ENCODE results near the gene SRPK1.
A peak's percentile ranks its signal among the peaks of the same experiment; 100 is the strongest.

Gene SRPK1

GRCh38 chr6:35809809-35810208, 111.1 kb downstream of the SRPK1 start:
- H3K27ac ChIP-seq: no peak overlapping the region
- H3K27me3 ChIP-seq: peaks cover 8% of the 10 kb centered on the region
- peaks cover 20 to 24% of the 10 kb centered on the region in 2 experiments for H3K4me1 ChIP-seq (ENCODE audit: control insufficient read depth in 1 of 2, insufficient read depth in 1 of 2, low read depth in 1 of 2, low read length in 1 of 2)
- no peaks in the 10 kb centered on the region for H3K36me3 ChIP-seq
- no peaks in the 10 kb centered on the region for H3K9me3 ChIP-seq
- no peak for TF ChIP-seq CTCF (IDR thresholded peaks at IDR 0.05)
- H3K4me3 ChIP-seq (ENCODE audit: low read depth in 1 of 2, low read length in 1 of 2): no peak overlapping the region

GRCh38 chr6:35808688-35809087, 112.2 kb downstream of the SRPK1 start:
- H3K9me3 ChIP-seq: no peaks in the 10 kb centered on the region
- TF ChIP-seq CTCF (IDR thresholded peaks at IDR 0.05): no peak

GRCh38 chr6:35804996-35805736, 115.7 kb downstream of the SRPK1 start, which contains the start of gene LHFPL5:
Gene LHFPL5, plus strand, starts transcription at chr6:35805352. Its CDS starts 319 bp downstream, at chr6:35805671.
- Histone ChIP-seq H3K9me3 (no peaks in the 10 kb centered on the region), H3K4me3 (ENCODE audit: low read depth in 1 of 2, low read length in 1 of 2) (peak within 1 kb of the TSS in 1 of 2 experiments; percentile 22), H3K27ac (no peak within 1 kb of the TSS), H3K27me3 (peaks cover 8% of the 10 kb centered on the region), H3K36me3 (no peaks in the 10 kb centered on the region), H3K4me1 (ENCODE audit: control insufficient read depth in 1 of 2, insufficient read depth in 1 of 2, low read depth in 1 of 2, low read length in 1 of 2) (peaks cover 4 to 10% of the 10 kb centered on the region in 2 experiments)
- no peak for TF ChIP-seq CTCF (IDR thresholded peaks at IDR 0.05)

More at GRCh38 chr6:35808688-35809087, 112.2 kb downstream of the SRPK1 start:
- Histone ChIP-seq H3K36me3 (no peaks in the 10 kb centered on the region), H3K27me3 (peaks cover 8% of the 10 kb centered on the region), H3K4me1 (ENCODE audit: control insufficient read depth in 1 of 2, insufficient read depth in 1 of 2, low read depth in 1 of 2, low read length in 1 of 2) (peaks cover 20 to 24% of the 10 kb centered on the region in 2 experiments), H3K4me3 (ENCODE audit: low read depth in 1 of 2, low read length in 1 of 2) (no peak overlapping the region), H3K27ac (no peak overlapping the region)

- Histone ChIP-seq H3K27ac (no peak overlapping the region), H3K9me3 (no peaks in the 10 kb centered on the region), H3K4me1 (ENCODE audit: control insufficient read depth in 1 of 2, insufficient read depth in 1 of 2, low read depth in 1 of 2, low read length in 1 of 2) (peaks cover 0 to 7% of the 10 kb centered on the region in 2 experiments), H3K27me3 (peaks cover 8% of the 10 kb centered on the region), H3K36me3 (no peaks in the 10 kb centered on the region), H3K4me3 (ENCODE audit: low read depth in 1 of 2, low read length in 1 of 2) (no peak overlapping the region)
- TF ChIP-seq CTCF (IDR thresholded peaks at IDR 0.05): no peak
These were observed 119.8 kb downstream of the SRPK1 start for GRCh38 chr6:35801148-35801547.

- no peak for TF ChIP-seq CTCF (IDR thresholded peaks at IDR 0.05)
- H3K9me3 ChIP-seq: no peaks in the 10 kb centered on the region
- no peak overlapping the region for H3K4me3 ChIP-seq (ENCODE audit: low read depth in 1 of 2, low read length in 1 of 2)
- H3K27me3 ChIP-seq: no peaks in the 10 kb centered on the region
- no peak overlapping the region for H3K27ac ChIP-seq
- H3K4me1 ChIP-seq (ENCODE audit: control insufficient read depth in 1 of 2, insufficient read depth in 1 of 2, low read depth in 1 of 2, low read length in 1 of 2): no peaks in the 10 kb centered on the region
- H3K36me3 ChIP-seq: no peaks in the 10 kb centered on the region
These were observed 122.2 kb downstream of the SRPK1 start for GRCh38 chr6:35798706-35799105.

Measured in neutrophil (primary cell).